Trophoblast cell (in vitro differentiated cells and primary cell): ENCODE results near the gene TMEM250.

Experiments used
- DNase-seq, 2 donors: peaks; one replicate each; pipeline ENCODE4 v3.0.0-alpha.2; 2016
- H2AFZ ChIP-seq: 2 replicates; pipeline ENCODE4 v1.6.1; 2013; ENCODE audit warnings: low read length, moderate library complexity, mild to moderate bottlenecking; ENCODE audit not compliant: insufficient read depth, poor library complexity
- H2AK5ac ChIP-seq: 2 replicates; pipeline ENCODE4 v1.6.1; 2013; ENCODE audit warnings: mild to moderate bottlenecking, low read length
- H2BK120ac ChIP-seq: 2 replicates; pipeline ENCODE4 v1.6.1; 2013; ENCODE audit warnings: low read length, mild to moderate bottlenecking, moderate library complexity; ENCODE audit not compliant: insufficient read depth, poor library complexity
- H2BK12ac ChIP-seq: 2 replicates; pipeline ENCODE4 v1.6.1; 2013; ENCODE audit warnings: mild to moderate bottlenecking, low read length, moderate library complexity
- H2BK5ac ChIP-seq: 2 replicates; pipeline ENCODE4 v1.6.1; 2013; ENCODE audit warnings: low read length, low read depth, moderate library complexity, mild to moderate bottlenecking; ENCODE audit not compliant: poor library complexity
- H3K14ac ChIP-seq: 2 replicates; pipeline ENCODE4 v1.6.1; 2013; ENCODE audit warnings: mild to moderate bottlenecking, low read length
- H3K18ac ChIP-seq: 2 replicates; pipeline ENCODE4 v1.6.1; 2013; ENCODE audit warnings: mild to moderate bottlenecking, low read length
- H3K23ac ChIP-seq: 2 replicates; pipeline ENCODE4 v1.6.1; 2013; ENCODE audit warnings: low read length
- H3K27ac ChIP-seq: 2 replicates; pipeline ENCODE4 v1.5.1; 2013; ENCODE audit warnings: low read depth, mild to moderate bottlenecking, inconsistent platforms, low read length, moderate library complexity
- H3K27me3 ChIP-seq: 2 replicates; pipeline ENCODE4 v1.6.1; 2013; ENCODE audit warnings: inconsistent platforms, mild to moderate bottlenecking, low read length, moderate library complexity; ENCODE audit not compliant: insufficient read depth
- H3K36me3 ChIP-seq, 2 experiments: 1 replicate in 1 of 2; 2 replicates in 1 of 2; pipeline ENCODE4 v1.6.1; 2013; ENCODE audit warnings: low read length in 2 of 2, mild to moderate bottlenecking in 2 of 2, moderate library complexity in 1 of 2; ENCODE audit not compliant: insufficient read depth in 2 of 2, control insufficient read depth in 1 of 2
- H3K4ac ChIP-seq: 2 replicates; pipeline ENCODE4 v1.6.1; 2013; ENCODE audit warnings: low read depth, mild to moderate bottlenecking, low read length, moderate library complexity
- H3K4me1 ChIP-seq, 2 experiments: 1 replicate in 1 of 2; 2 replicates in 1 of 2; pipeline ENCODE4 v1.6.1; 2013; ENCODE audit warnings: low read length in 2 of 2, mild to moderate bottlenecking in 2 of 2, moderate library complexity in 1 of 2; ENCODE audit not compliant: insufficient read depth in 2 of 2, control insufficient read depth in 1 of 2
- H3K4me2 ChIP-seq: 2 replicates; pipeline ENCODE4 v1.6.1; 2013; ENCODE audit warnings: inconsistent platforms, mild to moderate bottlenecking, low read length, moderate library complexity
- H3K4me3 ChIP-seq: 2 replicates; pipeline ENCODE4 v1.5.1; 2013; ENCODE audit warnings: mild to moderate bottlenecking, low read depth, low read length, inconsistent platforms
- H3K79me1 ChIP-seq: one replicate; pipeline ENCODE4 v1.6.1; 2013; ENCODE audit warnings: low read length
- H3K79me2 ChIP-seq: 2 replicates; pipeline ENCODE4 v1.6.1; 2013; ENCODE audit warnings: low read length, mild to moderate bottlenecking; ENCODE audit not compliant: control insufficient read depth, insufficient read depth, poor library complexity
- H3K9ac ChIP-seq: 2 replicates; pipeline ENCODE4 v1.6.1; 2013; ENCODE audit warnings: mild to moderate bottlenecking, low read length
- H3K9me3 ChIP-seq: 2 replicates; pipeline ENCODE4 v1.6.1; 2013; ENCODE audit warnings: low read depth, mild to moderate bottlenecking, control low read depth, inconsistent platforms, low read length; ENCODE audit not compliant: insufficient read depth
- H4K12ac ChIP-seq: 2 replicates; pipeline ENCODE4 v1.6.1; 2013; ENCODE audit warnings: low read depth, mild to moderate bottlenecking, low read length, moderate library complexity
- H4K8ac ChIP-seq: 2 replicates; pipeline ENCODE4 v1.6.1; 2013; ENCODE audit warnings: low read depth, mild to moderate bottlenecking, low read length, moderate library complexity
- H4K91ac ChIP-seq: one replicate; pipeline ENCODE4 v1.6.1; 2013; ENCODE audit warnings: low read depth, mild to moderate bottlenecking, low read length, moderate library complexity
- WGBS: extraction: QIAGEN DNeasy Blood & Tissue Kit; methylation state at CpG from one replicate; pipeline ENCODE4 v1.1.7; 2013; ENCODE audit warnings: missing lambda C conversion rate; ENCODE audit not compliant: insufficient read length, insufficient coverage; ENCODE audit errors: extremely low coverage; 5-methylcytosine and 5-hydroxymethylcytosine counted together

TMEM250 gene

DNA sequence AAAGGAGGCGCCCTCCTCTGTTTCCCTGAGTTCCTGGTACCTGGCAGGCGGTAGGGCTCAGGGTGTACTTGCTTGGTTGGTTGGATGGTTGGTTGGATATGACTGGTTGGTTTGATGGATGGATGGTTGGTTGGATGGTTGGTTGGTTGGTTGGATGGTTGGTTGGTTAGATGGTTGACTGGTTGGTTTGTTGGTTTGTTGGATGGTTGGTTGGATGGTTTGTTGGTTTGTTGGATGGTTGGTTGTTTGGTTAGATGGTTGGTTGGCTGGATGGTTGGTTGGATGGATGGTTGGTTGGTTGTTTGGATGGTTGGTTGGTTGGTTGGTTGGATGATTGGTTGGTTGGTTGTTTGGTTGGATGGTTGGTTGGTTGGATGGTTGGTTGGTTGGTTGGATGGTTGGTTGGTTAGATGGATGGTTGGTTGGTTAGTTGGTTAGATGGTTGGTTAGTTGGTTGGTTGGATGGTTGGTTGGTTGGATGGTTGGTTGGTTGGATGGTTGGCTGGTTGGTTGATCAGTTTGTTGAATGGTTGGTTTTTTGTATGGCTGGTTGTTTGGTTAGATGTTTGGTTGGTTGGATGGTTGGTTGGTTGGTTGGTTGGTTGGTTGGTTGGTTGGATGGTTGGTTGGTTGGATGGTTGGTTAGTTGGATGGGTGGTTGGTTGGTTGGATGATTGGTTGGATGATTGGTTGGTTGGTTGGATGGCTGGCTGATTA, 6.5 kb upstream of the TMEM250 start:
- no peak overlapping the region for H2AFZ ChIP-seq
- H3K27me3 ChIP-seq = no peaks in the 10 kb centered on the region
- no peak overlapping the region for H2BK120ac ChIP-seq
- no peak overlapping the region for H3K18ac ChIP-seq
- H3K4ac ChIP-seq = no peak overlapping the region
- H2AK5ac ChIP-seq = no peak overlapping the region
- H3K27ac ChIP-seq = no peak overlapping the region
- no peaks in the 10 kb centered on the region for H3K4me1 ChIP-seq
- H3K14ac ChIP-seq = no peak overlapping the region
- H3K4me3 ChIP-seq = no peak overlapping the region
- no peaks in the 10 kb centered on the region for H3K36me3 ChIP-seq
- H3K79me2 ChIP-seq = no peaks in the 10 kb centered on the region
- H3K23ac ChIP-seq = no peak overlapping the region
- H4K8ac ChIP-seq = no peak overlapping the region
- DNase-seq = no peak
- H4K91ac ChIP-seq = no peak overlapping the region
- no peak overlapping the region for H4K12ac ChIP-seq
- H3K4me2 ChIP-seq = no peak overlapping the region
- no CpG with 5 or more reads among the region's 2 CpGs for WGBS
- no peak overlapping the region for H2BK5ac ChIP-seq
- peaks cover 3% of the 10 kb centered on the region for H3K9me3 ChIP-seq
- H2BK12ac ChIP-seq = no peak overlapping the region
- no peak overlapping the region for H3K9ac ChIP-seq
- no peaks in the 10 kb centered on the region for H3K79me1 ChIP-seq

DNA sequence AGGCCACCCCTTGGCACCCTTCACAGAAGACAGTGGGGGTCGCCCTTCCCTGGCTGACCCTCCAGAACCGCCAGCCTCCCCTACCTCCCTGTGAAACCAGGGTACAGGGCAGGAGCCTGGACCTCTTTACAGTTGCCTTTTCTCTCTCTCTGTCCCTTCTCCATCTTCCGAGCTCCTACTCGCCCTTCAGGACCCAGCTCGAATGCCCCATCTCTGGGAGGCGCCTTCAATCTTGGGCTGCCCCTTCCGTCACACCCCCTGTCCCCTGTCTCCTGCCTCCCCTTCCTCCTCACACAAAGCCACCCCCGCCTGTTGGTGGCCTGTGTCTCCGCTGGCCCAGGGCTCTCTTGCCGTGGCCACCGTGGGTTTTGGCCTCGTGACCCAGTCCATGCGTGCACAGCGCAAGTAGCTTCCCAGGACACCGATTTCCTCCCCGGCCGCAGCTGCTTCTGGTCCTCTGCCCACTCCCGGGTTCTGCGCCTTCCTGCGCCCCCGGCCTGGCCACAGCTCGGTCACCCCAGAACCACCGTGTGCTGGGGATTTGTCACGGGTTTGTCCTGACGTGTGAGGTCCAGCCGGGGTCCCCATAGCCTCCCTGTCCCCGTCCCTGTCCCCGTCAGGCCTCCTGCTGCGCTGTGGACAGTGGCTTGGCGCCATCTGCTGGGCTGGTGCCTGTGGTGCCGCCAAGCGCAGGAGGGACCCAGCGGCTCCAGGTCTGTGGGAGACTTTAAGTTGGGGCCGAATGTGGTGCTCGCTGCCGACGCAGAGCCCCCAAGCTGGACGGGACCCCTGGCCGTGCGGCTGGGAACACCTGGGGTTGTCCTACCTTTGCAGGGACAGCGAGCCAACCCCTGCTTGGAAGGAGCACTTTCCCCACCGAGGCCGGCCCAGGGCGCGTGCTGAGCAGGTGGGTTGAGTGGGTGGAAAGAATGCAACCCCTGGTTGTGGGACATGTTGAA, 4.0 kb upstream of the TMEM250 start:
- no CpG with 5 or more reads among the region's 45 CpGs for WGBS
- peaks cover 16% of the 10 kb centered on the region for H3K79me1 ChIP-seq

DNA sequence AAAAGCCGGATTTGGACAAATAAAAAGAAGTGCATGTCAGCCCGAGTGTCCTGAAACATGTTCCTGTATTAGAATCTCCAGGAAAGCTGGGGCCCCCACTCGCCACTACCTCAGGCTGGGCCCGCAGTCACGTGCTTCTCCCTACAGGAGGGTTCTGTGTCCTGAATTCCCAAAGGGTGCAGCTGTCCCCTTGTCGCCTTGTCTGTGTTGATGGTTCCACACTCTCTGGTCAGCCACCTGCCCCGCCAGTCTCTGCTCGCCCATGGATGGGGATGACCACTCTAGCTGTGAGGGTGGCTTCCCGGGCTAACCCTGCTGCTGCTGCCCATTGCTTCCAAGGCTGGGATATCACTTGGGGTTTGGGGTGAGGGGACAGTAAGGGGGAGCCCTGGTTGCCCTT, 3.1 kb upstream of the TMEM250 start:
- peaks cover 1 to 2% of the 10 kb centered on the region in 2 experiments for H3K36me3 ChIP-seq
- H3K18ac ChIP-seq = no peak overlapping the region
- no peaks in the 10 kb centered on the region for H3K27me3 ChIP-seq
- no peak overlapping the region for H2AK5ac ChIP-seq
- no peak overlapping the region for H3K9ac ChIP-seq
- no peak overlapping the region for H2BK5ac ChIP-seq
- no peak overlapping the region for H2BK120ac ChIP-seq
- H3K9me3 ChIP-seq = peaks cover 3% of the 10 kb centered on the region
- no CpG with 5 or more reads among the region's 9 CpGs for WGBS
- H4K12ac ChIP-seq = no peak overlapping the region
- no peak overlapping the region for H3K14ac ChIP-seq
- H3K4me3 ChIP-seq = no peak overlapping the region
- no peak overlapping the region for H3K23ac ChIP-seq
- H3K4me2 ChIP-seq = no peak overlapping the region
- H4K91ac ChIP-seq = no peak overlapping the region
- no peak overlapping the region for H2BK12ac ChIP-seq
- H2AFZ ChIP-seq = no peak overlapping the region
- peaks cover 19% of the 10 kb centered on the region for H3K79me1 ChIP-seq
- H3K79me2 ChIP-seq = peaks cover 16% of the 10 kb centered on the region
- no peak overlapping the region for H4K8ac ChIP-seq
- H3K4me1 ChIP-seq = peaks cover 11 to 13% of the 10 kb centered on the region in 2 experiments
- no peak overlapping the region for H3K4ac ChIP-seq
- DNase-seq = no peak
- no peak overlapping the region for H3K27ac ChIP-seq

More for the DNA sequence above, 4.0 kb upstream of the TMEM250 start:
- peak; percentile 39 to 70 for DNase-seq
- Histone ChIP-seq H3K9me3 (peaks cover 3% of the 10 kb centered on the region), H3K14ac (no peak overlapping the region), H4K12ac (no peak overlapping the region), H4K91ac (no peak overlapping the region), H2BK12ac (no peak overlapping the region), H3K9ac (no peak overlapping the region), H4K8ac (no peak overlapping the region), H3K4me3 (no peak overlapping the region), H3K27ac (no peak overlapping the region), H3K79me2 (peaks cover 14% of the 10 kb centered on the region), H3K4me2 (no peak overlapping the region), H3K4ac (no peak overlapping the region), H3K18ac (no peak overlapping the region), H2AK5ac (no peak overlapping the region), H3K27me3 (no peaks in the 10 kb centered on the region), H3K23ac (no peak overlapping the region), H2BK120ac (no peak overlapping the region), H3K4me1 (peaks cover 6 to 7% of the 10 kb centered on the region in 2 experiments), H3K36me3 (no peaks in the 10 kb centered on the region), H2AFZ (no peak overlapping the region), H2BK5ac (no peak overlapping the region)

GRCh38 chr9:136120438-136120844, 1.8 kb upstream of the TMEM250 start:
- Histone ChIP-seq H3K79me2 (peaks cover 16% of the 10 kb centered on the region), H2BK5ac (no peak overlapping the region), H3K14ac (no peak overlapping the region), H3K9me3 (peaks cover under 1% of the 10 kb centered on the region), H4K8ac (no peak overlapping the region), H3K79me1 (peaks cover 19% of the 10 kb centered on the region), H3K36me3 (peaks cover 13 to 14% of the 10 kb centered on the region in 2 experiments), H2BK12ac (no peak overlapping the region), H3K23ac (no peak overlapping the region), H3K27ac (no peak overlapping the region), H2AK5ac (no peak overlapping the region), H3K18ac (no peak overlapping the region), H3K4me2 (no peak overlapping the region), H2BK120ac (no peak overlapping the region), H3K4ac (no peak overlapping the region), H4K12ac (no peak overlapping the region), H4K91ac (no peak overlapping the region), H3K27me3 (no peaks in the 10 kb centered on the region), H3K4me3 (no peak overlapping the region), H2AFZ (no peak overlapping the region), H3K9ac (no peak overlapping the region), H3K4me1 (peaks cover 11 to 13% of the 10 kb centered on the region in 2 experiments)
- WGBS = no CpG with 5 or more reads among the region's 18 CpGs
- no peak for DNase-seq
